ENCODE measurements around the gene TDRD12.
A peak's percentile ranks its signal among the peaks of the same experiment; 100 is the strongest.

Gene TDRD12

DNA sequence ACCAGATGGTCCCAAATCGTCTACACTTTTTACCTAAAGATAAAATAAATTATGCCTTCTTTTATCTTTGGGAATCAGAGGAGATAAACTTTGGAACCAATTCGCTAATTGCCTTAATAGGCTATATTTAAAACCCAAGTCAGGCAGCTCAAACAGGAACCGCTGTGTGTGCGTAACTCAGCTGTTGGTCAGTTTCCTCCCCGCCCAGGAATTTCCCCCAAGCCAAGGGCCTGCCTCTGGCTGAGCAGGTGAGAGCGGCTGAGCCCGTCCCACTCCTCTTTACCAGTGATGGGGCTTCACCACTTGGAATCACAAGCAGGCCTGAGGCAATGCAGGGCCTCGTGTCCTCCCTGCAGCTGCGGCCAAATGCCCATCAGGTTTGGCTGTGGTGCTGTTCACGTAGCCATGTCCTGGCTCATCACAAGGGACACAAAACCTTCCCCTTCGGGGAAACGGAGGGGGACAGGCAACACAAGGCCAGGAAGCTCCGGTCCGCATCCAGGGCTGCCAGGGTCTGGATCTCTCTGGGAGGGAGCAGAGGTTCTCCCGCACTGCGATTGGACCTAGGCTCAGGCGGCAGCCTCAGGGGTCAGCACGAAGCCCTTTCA, 150.5 kb downstream of the TDRD12 start:
- no peaks in the 10 kb centered on the region for H3K9me3 ChIP-seq (ENCODE audit: control insufficient read depth, insufficient read depth, low read depth, low read length)
- TF ChIP-seq EGR2 (tag by site-specific recombination; IDR thresholded peaks at IDR 0.05; ENCODE audit: low read depth) (no peak), YY1 (tag by site-specific recombination; IDR thresholded peaks at IDR 0.05) (no peak), ZNF785 (tag by site-specific recombination; IDR thresholded peaks at IDR 0.05) (no peak), ZNF48 (tag by site-specific recombination; IDR thresholded peaks at IDR 0.05) (no peak), ZSCAN18 (tag by site-specific recombination; IDR thresholded peaks at IDR 0.05) (no peak), ZNF155 (tag by site-specific recombination; IDR thresholded peaks at IDR 0.05) (no peak), PRDM10 (tag by site-specific recombination; IDR thresholded peaks at IDR 0.05) (no peak), ZNF423 (tag by site-specific recombination; IDR thresholded peaks at IDR 0.05) (no peak), ZNF585B (tag by site-specific recombination; IDR thresholded peaks at IDR 0.05) (no peak), ZNF658 (tag by site-specific recombination; IDR thresholded peaks at IDR 0.05) (no peak), ZNF214 (tag by site-specific recombination; IDR thresholded peaks at IDR 0.05; ENCODE audit: borderline replicate concordance) (no peak), SALL2 (tag by site-specific recombination; IDR thresholded peaks at IDR 0.05; ENCODE audit: borderline replicate concordance) (no peak), KLF17 (tag by site-specific recombination; IDR thresholded peaks at IDR 0.05) (no peak), ZNF37A (tag by site-specific recombination; IDR thresholded peaks at IDR 0.05) (no peak), ZNF157 (tag by site-specific recombination; IDR thresholded peaks at IDR 0.05) (no peak)
- no peaks in the 10 kb centered on the region for H3K36me3 ChIP-seq (ENCODE audit: control insufficient read depth in 2 of 2, insufficient read depth in 1 of 2, low read length in 2 of 2)
- no peak overlapping the region for H3K27ac ChIP-seq (ENCODE audit: extremely low read depth, low read depth, low read length)
- H3K4me3 ChIP-seq (ENCODE audit: low read depth, low read length), result no peak overlapping the region
- H3K4me1 ChIP-seq (ENCODE audit: control insufficient read depth, insufficient read depth, low read length), result peaks cover 2% of the 10 kb centered on the region; the same call in 1 of the 2 replicates
- POLR2A ChIA-PET, result interaction anchor here (0.5 kb wide), 1 partner anchor 31 kb away, joined by 4 read pairs; no protein-coding TSS in a partner anchor
- CTCF ChIA-PET, result no interaction called here

- no peak overlapping the region for H3K4me3 ChIP-seq (ENCODE audit: low read depth, low read length)
- H3K36me3 ChIP-seq (ENCODE audit: control insufficient read depth in 2 of 2, insufficient read depth in 1 of 2, low read length in 2 of 2), result no peaks in the 10 kb centered on the region
- H3K9me3 ChIP-seq (ENCODE audit: control insufficient read depth, insufficient read depth, low read depth, low read length), result no peaks in the 10 kb centered on the region
- ChIA-PET CTCF (no interaction called here), POLR2A (no interaction called here)
- H3K27ac ChIP-seq (ENCODE audit: extremely low read depth, low read depth, low read length), result no peak overlapping the region
- peaks cover 2% of the 10 kb centered on the region; the same call in 1 of the 2 replicates for H3K4me1 ChIP-seq (ENCODE audit: control insufficient read depth, insufficient read depth, low read length)
- TF ChIP-seq ZNF354C (tag by site-specific recombination; IDR thresholded peaks at IDR 0.05; ENCODE audit: borderline replicate concordance, low read depth) (no peak), ZNF48 (tag by site-specific recombination; IDR thresholded peaks at IDR 0.05) (no peak), ZNF585B (tag by site-specific recombination; IDR thresholded peaks at IDR 0.05) (no peak), ZNF76 (tag by site-specific recombination; IDR thresholded peaks at IDR 0.05; ENCODE audit: borderline replicate concordance, low read depth) (no peak), PRDM10 (tag by site-specific recombination; IDR thresholded peaks at IDR 0.05) (no peak), ZNF707 (tag by site-specific recombination; IDR thresholded peaks at IDR 0.05) (no peak), ZNF23 (tag by site-specific recombination; IDR thresholded peaks at IDR 0.05; ENCODE audit: borderline replicate concordance) (no peak), HOXA7 (CRISPR knock-in tag; IDR thresholded peaks at IDR 0.05; ENCODE audit: borderline replicate concordance) (no peak), ZNF747 (tag by site-specific recombination; IDR thresholded peaks at IDR 0.05) (no peak), SCRT2 (tag by site-specific recombination; IDR thresholded peaks at IDR 0.05) (peak; percentile 84), SETDB1 (IDR thresholded peaks at IDR 0.05; ENCODE audit: insufficient read length, low read length) (no peak), ZIC2 (tag by site-specific recombination; IDR thresholded peaks at IDR 0.05) (0 out of 2 replicates have a peak, but pooled peaks have one; percentile 32), ZNF530 (tag by site-specific recombination; IDR thresholded peaks at IDR 0.05; ENCODE audit: low read depth) (no peak)
These were observed 151.4 kb downstream of the TDRD12 start for GRCh38 chr19:32870981-32871451.
